ENCODE measurements around the gene CARTPT. TPM values are rescaled to one million over a fixed set of nuclear protein-coding genes. Genes with fewer than 3 reads are reported as not detected.

CARTPT gene
- total RNA-seq, 1 donor from 2014 or later, result not detected

- TF ChIP-seq CTCF (conservative IDR thresholded peaks at IDR 0.05; ENCODE audit: low read depth, low read length), result no peak
- no peak for DNase-seq (ENCODE audit: low read depth)
- H3K4me3 ChIP-seq (ENCODE audit: low read depth, low read length), result no peak overlapping the region
These were observed 25.1 kb upstream of the CARTPT start for GRCh38 chr5:71693828-71694427.

DNA sequence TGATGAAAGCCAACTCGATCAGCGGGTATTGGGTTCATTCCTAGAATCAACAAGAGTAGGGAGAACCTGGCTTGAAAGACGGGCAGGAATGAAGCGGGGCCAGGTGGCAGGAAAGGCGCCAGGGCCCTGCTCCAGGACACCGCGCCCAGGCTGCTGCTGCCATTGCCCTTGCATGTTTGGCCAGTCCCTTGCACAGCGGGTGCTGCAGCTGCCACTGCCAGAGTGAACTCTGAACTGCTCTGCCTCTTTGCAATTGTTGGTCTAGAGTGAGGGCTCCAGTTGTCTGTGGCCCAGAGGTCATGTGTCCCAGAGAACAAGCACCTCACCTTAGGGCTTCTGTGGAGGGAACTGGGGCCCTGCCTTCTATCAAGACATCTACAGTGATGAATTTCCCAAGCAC lies 24.0 kb upstream of the CARTPT start:
- no peak for TF ChIP-seq CTCF (conservative IDR thresholded peaks at IDR 0.05; ENCODE audit: low read depth, low read length)
- H3K4me3 ChIP-seq (ENCODE audit: low read depth, low read length), result no peak overlapping the region
- DNase-seq (ENCODE audit: low read depth), result no peak

- DNase-seq (ENCODE audit: low read depth), result no peak
These were observed 23.5 kb upstream of the CARTPT start for GRCh38 chr5:71695595-71695994.

DNA sequence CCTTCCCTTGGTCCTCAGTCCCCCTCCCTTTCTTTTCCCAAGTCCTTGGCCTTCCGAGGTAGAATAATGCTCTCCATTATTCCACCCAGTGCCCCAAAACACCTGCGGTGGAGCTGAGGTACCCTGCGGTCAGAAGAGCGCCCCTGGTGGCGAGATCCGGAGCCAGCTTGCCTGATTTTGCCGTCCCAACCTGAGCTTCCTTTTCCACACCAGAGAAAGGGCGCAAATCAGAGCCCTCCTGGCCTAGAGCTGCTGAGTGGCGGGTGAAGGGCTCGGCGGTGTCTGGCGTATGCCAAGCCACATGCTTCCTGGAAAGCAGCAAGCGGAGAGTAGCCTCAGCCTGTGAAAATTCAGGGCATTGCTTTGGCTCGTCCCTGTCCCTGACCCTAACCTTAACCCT lies 21.1 kb upstream of the CARTPT start:
- peak; percentile 64 for TF ChIP-seq CTCF (conservative IDR thresholded peaks at IDR 0.05; ENCODE audit: low read depth, low read length)
- no peak for DNase-seq (ENCODE audit: low read depth)
- no peak overlapping the region for H3K4me3 ChIP-seq (ENCODE audit: low read depth, low read length)

More at GRCh38 chr5:71695595-71695994, 23.5 kb upstream of the CARTPT start:
- H3K4me3 ChIP-seq (ENCODE audit: low read depth, low read length), result no peak overlapping the region
- TF ChIP-seq CTCF (conservative IDR thresholded peaks at IDR 0.05; ENCODE audit: low read depth, low read length), result no peak

DNA sequence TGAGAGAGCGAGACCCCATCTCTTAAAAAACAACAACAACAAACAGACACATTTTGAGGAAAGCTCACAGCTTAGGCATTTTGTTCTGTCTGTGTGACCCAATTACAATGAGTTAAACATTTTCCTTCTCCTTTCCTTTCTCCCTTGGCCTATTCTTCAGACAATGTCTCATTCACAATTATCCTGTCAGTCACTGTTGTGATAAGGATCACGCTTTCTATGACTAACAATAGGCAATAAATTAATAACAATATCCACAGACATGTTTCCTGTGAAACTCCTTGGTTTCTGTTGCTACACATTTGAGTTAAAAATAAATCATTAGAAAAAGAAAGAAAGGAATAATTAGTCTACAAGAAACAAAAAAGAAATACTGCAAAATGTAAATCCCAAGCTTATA lies 19.8 kb upstream of the CARTPT start:
- H3K4me3 ChIP-seq (ENCODE audit: low read depth, low read length), result no peak overlapping the region
- no peak for DNase-seq (ENCODE audit: low read depth)
- no peak for TF ChIP-seq CTCF (conservative IDR thresholded peaks at IDR 0.05; ENCODE audit: low read depth, low read length)

DNA sequence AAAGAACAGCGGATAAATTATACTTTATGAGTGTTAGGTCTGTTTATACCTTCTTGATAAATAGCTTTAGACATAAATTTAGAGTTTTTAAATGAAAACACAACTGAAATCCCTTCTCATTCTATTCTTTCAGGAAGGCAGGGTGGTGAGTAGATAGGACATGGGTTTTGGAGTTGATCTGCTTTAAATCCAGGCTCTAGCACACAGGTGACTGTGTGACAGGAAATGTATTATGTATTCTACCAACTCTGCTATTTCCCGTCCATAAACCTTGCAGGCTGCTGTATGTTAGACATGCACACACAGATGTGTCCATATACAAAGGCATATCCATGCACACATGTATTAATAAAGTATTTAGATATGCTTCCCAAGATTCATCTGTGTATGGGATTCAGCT lies 19.3 kb upstream of the CARTPT start:
- no peak for TF ChIP-seq CTCF (conservative IDR thresholded peaks at IDR 0.05; ENCODE audit: low read depth, low read length)
- H3K4me3 ChIP-seq (ENCODE audit: low read depth, low read length), result no peak overlapping the region
- DNase-seq (ENCODE audit: low read depth), result no peak

GRCh38 chr5:71700803-71701202 lies 18.3 kb upstream of the CARTPT start:
- TF ChIP-seq CTCF (conservative IDR thresholded peaks at IDR 0.05; ENCODE audit: low read depth, low read length), result no peak
- no peak for DNase-seq (ENCODE audit: low read depth)
- no peak overlapping the region for H3K4me3 ChIP-seq (ENCODE audit: low read depth, low read length)
